C4-2B (cell line): ENCODE measurements around the gene ZNHIT1.

ENCODE experiments used
- CTCF ChIP-seq: fragments of 450-650 bp; conservative IDR thresholded peaks from 2 replicates; pipeline ENCODE4 v1.5.1; 2017; ENCODE audit warnings: mild to moderate bottlenecking
- ZFX ChIP-seq: fragments of 450-650 bp; IDR thresholded peaks from 2 replicates; pipeline ENCODE4 v1.6.1; 2017

DNA sequence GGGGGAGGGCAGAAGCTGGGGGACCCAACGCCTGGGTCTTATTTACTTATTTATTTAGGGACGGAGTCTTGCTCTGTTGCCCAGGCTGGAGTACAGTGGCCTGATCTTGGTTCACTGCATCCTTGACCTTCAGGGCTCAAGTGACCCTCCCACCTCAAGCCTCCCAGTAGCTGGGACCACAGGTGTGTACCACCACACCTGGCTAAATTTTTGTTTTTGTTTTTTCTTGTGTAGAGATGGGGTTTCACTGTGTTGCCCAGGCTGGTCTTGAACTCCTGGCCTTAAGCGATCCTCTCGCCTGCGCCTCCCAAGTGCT lies 15.4 kb upstream of the ZNHIT1 start:
- TF ChIP-seq CTCF (no peak), ZFX (no peak)
